Loucy (cell line): Measurements from ENCODE around the gene ABCA6.

Experiments
- EZH2phosphoT487 ChIP-seq: fragments of 200-600 bp; IDR thresholded peaks from 2 replicates; pipeline ENCODE4 v1.6.1; 2018; ENCODE audit warnings: antibody characterized with exemption, mild to moderate bottlenecking, moderate library complexity, borderline replicate concordance
- TF ChIP-seq, protein P1 (sequence below): fragments of 200-600 bp; sonication (generic); conservative IDR thresholded peaks from 2 replicates; pipeline ENCODE4 v1.5.1; 2014; ENCODE audit warnings: mild to moderate bottlenecking, antibody characterized with exemption, low read length

- TF ChIP-seq, protein P1, sequence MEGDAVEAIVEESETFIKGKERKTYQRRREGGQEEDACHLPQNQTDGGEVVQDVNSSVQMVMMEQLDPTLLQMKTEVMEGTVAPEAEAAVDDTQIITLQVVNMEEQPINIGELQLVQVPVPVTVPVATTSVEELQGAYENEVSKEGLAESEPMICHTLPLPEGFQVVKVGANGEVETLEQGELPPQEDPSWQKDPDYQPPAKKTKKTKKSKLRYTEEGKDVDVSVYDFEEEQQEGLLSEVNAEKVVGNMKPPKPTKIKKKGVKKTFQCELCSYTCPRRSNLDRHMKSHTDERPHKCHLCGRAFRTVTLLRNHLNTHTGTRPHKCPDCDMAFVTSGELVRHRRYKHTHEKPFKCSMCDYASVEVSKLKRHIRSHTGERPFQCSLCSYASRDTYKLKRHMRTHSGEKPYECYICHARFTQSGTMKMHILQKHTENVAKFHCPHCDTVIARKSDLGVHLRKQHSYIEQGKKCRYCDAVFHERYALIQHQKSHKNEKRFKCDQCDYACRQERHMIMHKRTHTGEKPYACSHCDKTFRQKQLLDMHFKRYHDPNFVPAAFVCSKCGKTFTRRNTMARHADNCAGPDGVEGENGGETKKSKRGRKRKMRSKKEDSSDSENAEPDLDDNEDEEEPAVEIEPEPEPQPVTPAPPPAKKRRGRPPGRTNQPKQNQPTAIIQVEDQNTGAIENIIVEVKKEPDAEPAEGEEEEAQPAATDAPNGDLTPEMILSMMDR, result no peak
- TF ChIP-seq EZH2phosphoT487, result no peak
These were observed 34.1 kb upstream of the ABCA6 start for GRCh38 chr17:69175625-69176456.
